Stimulated activated memory B cell treated with anti-CD40 and anti-IgM and Interleukin-4, amounts not matched to agents 10 μg/mL and 1 μg/mL and 100 μg/mL, for 72 hours (primary cell): ENCODE data around the gene TREM2.
A peak's percentile ranks its signal among the peaks of the same experiment; 100 is the strongest.
"Not testable (repeated sequence)": the region's sequence is repeated elsewhere in the genome, so short reads cannot be mapped to it uniquely, and the experiment has no call there.

Experiments
- ATAC-seq: fragments of 150-1000 bp; cut with Tn5 transposase; 2 replicates; pipeline ENCODE4 v1.10.0; 2021
- H3K27ac Mint-ChIP-seq: one replicate; pipeline ENCODE4 v1.8.0; 2022; ENCODE audit warnings: mild to moderate bottlenecking, mixed read lengths
- H3K27me3 Mint-ChIP-seq: one replicate; pipeline ENCODE4 v1.8.0; 2022; ENCODE audit warnings: mixed read lengths
- H3K36me3 Mint-ChIP-seq: one replicate; pipeline ENCODE4 v1.8.0; 2022; ENCODE audit warnings: mixed read lengths
- H3K4me1 Mint-ChIP-seq: one replicate; pipeline ENCODE4 v1.8.0; 2022; ENCODE audit warnings: mixed read lengths
- H3K4me3 Mint-ChIP-seq: one replicate; pipeline ENCODE4 v1.8.0; 2022; ENCODE audit warnings: mild to moderate bottlenecking, moderate library complexity, mixed read lengths
- H3K9me3 Mint-ChIP-seq: one replicate; pipeline ENCODE4 v1.8.0; 2022; ENCODE audit warnings: mixed read lengths

Gene TREM2

GRCh38 chr6:41190791-41191190, 27.9 kb upstream of the TREM2 start:
- H3K4me1 Mint-ChIP-seq, result peaks cover 45% of the 10 kb centered on the region
- H3K36me3 Mint-ChIP-seq, result peaks cover 55% of the 10 kb centered on the region
- H3K27ac Mint-ChIP-seq, result no peak overlapping the region

DNA sequence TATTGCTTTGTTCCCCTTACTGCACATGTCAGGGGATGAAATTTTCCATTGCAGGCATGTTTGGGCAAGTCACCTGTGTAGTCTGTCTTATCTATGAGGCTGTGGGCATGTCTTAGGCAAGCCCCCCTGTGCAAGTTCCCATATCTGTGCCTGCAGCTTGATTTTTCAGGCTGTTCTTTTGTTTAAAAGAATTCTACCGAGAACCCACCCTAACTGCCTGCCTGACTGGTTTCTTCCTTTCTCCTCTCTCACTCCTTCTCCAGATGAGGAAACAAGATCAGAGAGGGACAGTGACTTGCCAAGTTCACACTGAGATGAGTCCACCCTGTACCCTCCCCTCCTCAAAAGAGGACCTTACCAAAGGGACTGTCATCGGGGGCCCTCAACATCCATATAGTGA, 27.1 kb upstream of the TREM2 start:
- Mint-ChIP-seq H3K27ac (no peak overlapping the region), H3K36me3 (peaks cover 48% of the 10 kb centered on the region), H3K9me3 (peaks cover 6% of the 10 kb centered on the region), H3K27me3 (no peaks in the 10 kb centered on the region), H3K4me3 (no peak overlapping the region), H3K4me1 (peaks cover 47% of the 10 kb centered on the region)
- ATAC-seq, result no peak

More at GRCh38 chr6:41190791-41191190, 27.9 kb upstream of the TREM2 start:
- H3K4me3 Mint-ChIP-seq, result no peak overlapping the region
- H3K27me3 Mint-ChIP-seq, result no peaks in the 10 kb centered on the region
- ATAC-seq, result no peak
- H3K9me3 Mint-ChIP-seq, result peaks cover 6% of the 10 kb centered on the region

DNA sequence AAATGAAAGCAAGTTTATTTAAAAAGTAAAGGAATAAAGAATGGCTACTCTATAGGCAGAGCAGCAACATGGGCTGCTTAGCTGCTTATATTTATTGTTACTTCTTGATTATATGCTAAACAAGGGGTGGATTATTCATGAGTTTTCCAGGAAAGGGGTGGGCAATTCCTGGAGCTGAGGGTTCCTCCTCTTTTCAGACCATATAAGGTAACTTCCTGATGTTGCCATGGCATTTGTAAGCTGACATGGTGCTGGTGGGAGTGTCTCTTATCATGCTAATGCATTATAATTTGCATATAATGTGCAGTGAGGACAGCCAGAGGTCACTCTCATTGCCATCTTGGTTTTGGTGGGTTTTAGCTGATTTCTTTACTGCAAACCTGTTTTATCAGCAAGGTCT, 26.1 kb upstream of the TREM2 start:
- not testable (repeated sequence) for H3K27ac Mint-ChIP-seq, H3K9me3 Mint-ChIP-seq, H3K4me3 Mint-ChIP-seq, ATAC-seq, H3K27me3 Mint-ChIP-seq
- Mint-ChIP-seq H3K36me3 (peaks cover 39% of the 10 kb centered on the region), H3K4me1 (peaks cover 43% of the 10 kb centered on the region)

DNA sequence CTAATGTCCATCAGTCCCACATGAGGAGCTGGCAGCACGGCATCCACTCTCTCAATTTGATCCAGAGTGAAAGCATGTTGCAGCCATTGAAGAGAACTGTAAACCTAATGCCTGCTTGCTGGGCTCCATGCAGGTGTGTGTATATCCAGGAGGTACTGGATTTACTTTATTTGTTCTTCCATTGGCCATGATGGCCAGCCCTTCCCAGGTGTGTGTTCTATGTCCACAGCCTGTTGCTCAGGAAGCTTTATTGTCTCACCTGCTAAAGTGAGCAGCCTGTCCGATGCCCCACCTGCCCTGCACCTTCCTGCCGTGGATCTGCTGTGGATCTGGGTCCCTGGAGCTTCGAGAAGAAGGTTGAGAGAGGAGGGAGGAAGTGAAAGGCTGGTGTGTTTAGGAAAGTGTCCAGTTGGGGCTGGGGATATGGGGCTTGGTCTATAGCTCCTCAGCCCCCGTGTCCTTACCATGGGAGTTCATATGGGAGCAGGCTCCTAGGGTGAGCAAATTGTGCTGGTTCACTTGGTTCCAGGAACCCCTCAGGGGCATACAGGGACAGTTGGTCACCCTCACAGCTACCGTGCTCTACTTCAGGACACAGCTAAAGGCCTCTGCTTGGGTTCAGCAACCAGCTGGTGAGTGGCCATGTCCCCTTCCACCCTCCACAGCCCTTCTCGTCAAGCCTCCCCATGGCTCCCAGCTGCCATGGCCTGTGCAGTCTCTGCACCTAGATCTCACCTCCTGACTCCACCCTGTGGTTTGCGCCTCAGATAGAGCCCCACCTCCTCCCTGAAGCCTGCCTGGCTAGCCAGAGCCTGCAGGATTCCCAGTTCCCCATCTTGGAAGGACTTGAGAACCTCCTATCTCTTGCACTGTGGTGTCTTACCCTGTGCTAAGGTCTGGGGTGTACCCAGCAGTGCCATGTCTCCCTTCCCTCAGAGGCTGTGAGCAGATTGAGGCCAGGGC, 25.3 kb upstream of the TREM2 start:
- Mint-ChIP-seq H3K36me3 (peaks cover 30% of the 10 kb centered on the region), H3K4me3 (no peak overlapping the region), H3K9me3 (peaks cover 6% of the 10 kb centered on the region), H3K4me1 (peaks cover 44% of the 10 kb centered on the region), H3K27me3 (no peaks in the 10 kb centered on the region), H3K27ac (no peak overlapping the region)
- no peak for ATAC-seq

GRCh38 chr6:41186031-41186562, 23.2 kb upstream of the TREM2 start:
- Mint-ChIP-seq H3K27me3 (no peaks in the 10 kb centered on the region), H3K4me3 (no peak overlapping the region), H3K27ac (peak overlapping the region; percentile 70), H3K36me3 (peaks cover 11% of the 10 kb centered on the region), H3K9me3 (peaks cover 6% of the 10 kb centered on the region), H3K4me1 (peaks cover 43% of the 10 kb centered on the region)
- ATAC-seq, result peak; percentile 63

- Mint-ChIP-seq H3K4me3 (no peak overlapping the region), H3K27ac (peak overlapping the region; percentile 70), H3K36me3 (no peaks in the 10 kb centered on the region), H3K9me3 (peaks cover 4% of the 10 kb centered on the region), H3K4me1 (peaks cover 43% of the 10 kb centered on the region), H3K27me3 (no peaks in the 10 kb centered on the region)
- no peak for ATAC-seq
These were observed 21.8 kb upstream of the TREM2 start for GRCh38 chr6:41184761-41185160.

GRCh38 chr6:41182069-41183034, 19.4 kb upstream of the TREM2 start:
- H3K36me3 Mint-ChIP-seq, result no peaks in the 10 kb centered on the region
- ATAC-seq, result peak; percentile 84
- peaks cover 35% of the 10 kb centered on the region for H3K4me1 Mint-ChIP-seq
- no peaks in the 10 kb centered on the region for H3K27me3 Mint-ChIP-seq
- H3K27ac Mint-ChIP-seq, result peak overlapping the region; percentile 31
- H3K9me3 Mint-ChIP-seq, result no peaks in the 10 kb centered on the region
- no peak overlapping the region for H3K4me3 Mint-ChIP-seq

GRCh38 chr6:41181566-41181965, 18.6 kb upstream of the TREM2 start:
- Mint-ChIP-seq H3K4me1 (peaks cover 32% of the 10 kb centered on the region), H3K9me3 (no peaks in the 10 kb centered on the region), H3K36me3 (no peaks in the 10 kb centered on the region), H3K27ac (no peak overlapping the region), H3K27me3 (no peaks in the 10 kb centered on the region), H3K4me3 (no peak overlapping the region)
- no peak for ATAC-seq

- Mint-ChIP-seq H3K4me1 (peaks cover 19% of the 10 kb centered on the region), H3K4me3 (no peak overlapping the region), H3K27ac (no peak overlapping the region), H3K9me3 (no peaks in the 10 kb centered on the region), H3K27me3 (no peaks in the 10 kb centered on the region), H3K36me3 (no peaks in the 10 kb centered on the region)
- ATAC-seq, result no peak
These were observed 16.2 kb upstream of the TREM2 start for GRCh38 chr6:41179163-41179562.

DNA sequence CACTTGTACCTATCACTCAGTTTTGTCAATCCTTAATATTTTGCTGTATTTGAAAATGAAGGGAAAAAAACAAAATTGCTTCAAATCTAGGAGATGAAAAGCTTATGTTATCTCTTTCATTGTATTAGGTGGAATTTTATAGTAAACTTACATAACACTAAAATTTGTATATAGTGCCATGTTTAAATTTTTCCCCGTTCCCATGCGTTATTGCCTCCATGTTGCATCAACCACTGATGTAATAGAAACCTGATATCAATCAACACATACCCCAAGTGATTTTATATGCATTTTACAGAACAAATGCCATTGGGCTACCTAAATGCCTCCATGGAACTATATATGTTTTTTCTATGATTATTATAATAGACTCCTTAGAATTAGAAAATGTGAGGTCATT, 14.8 kb upstream of the TREM2 start:
- Mint-ChIP-seq H3K9me3 (no peaks in the 10 kb centered on the region), H3K4me1 (peaks cover 12% of the 10 kb centered on the region), H3K27ac (no peak overlapping the region), H3K36me3 (no peaks in the 10 kb centered on the region), H3K4me3 (no peak overlapping the region), H3K27me3 (no peaks in the 10 kb centered on the region)
- ATAC-seq, result no peak

- Mint-ChIP-seq H3K4me3 (no peak overlapping the region), H3K27me3 (no peaks in the 10 kb centered on the region), H3K4me1 (peaks cover 8% of the 10 kb centered on the region), H3K27ac (no peak overlapping the region), H3K9me3 (no peaks in the 10 kb centered on the region), H3K36me3 (no peaks in the 10 kb centered on the region)
- ATAC-seq, result no peak
These were observed 14.4 kb upstream of the TREM2 start for GRCh38 chr6:41177287-41177686.

GRCh38 chr6:41176189-41176588, 13.3 kb upstream of the TREM2 start:
- Mint-ChIP-seq H3K27me3 (no peaks in the 10 kb centered on the region), H3K9me3 (no peaks in the 10 kb centered on the region)

GRCh38 chr6:41175084-41175483, 12.2 kb upstream of the TREM2 start:
- Mint-ChIP-seq H3K27me3 (no peaks in the 10 kb centered on the region), H3K27ac (no peak overlapping the region), H3K9me3 (no peaks in the 10 kb centered on the region), H3K36me3 (no peaks in the 10 kb centered on the region), H3K4me1 (peaks cover 5% of the 10 kb centered on the region), H3K4me3 (no peak overlapping the region)
- ATAC-seq, result no peak

More at GRCh38 chr6:41176189-41176588, 13.3 kb upstream of the TREM2 start:
- Mint-ChIP-seq H3K27ac (no peak overlapping the region), H3K4me3 (no peak overlapping the region), H3K4me1 (peaks cover 5% of the 10 kb centered on the region), H3K36me3 (no peaks in the 10 kb centered on the region)
- ATAC-seq, result no peak

DNA sequence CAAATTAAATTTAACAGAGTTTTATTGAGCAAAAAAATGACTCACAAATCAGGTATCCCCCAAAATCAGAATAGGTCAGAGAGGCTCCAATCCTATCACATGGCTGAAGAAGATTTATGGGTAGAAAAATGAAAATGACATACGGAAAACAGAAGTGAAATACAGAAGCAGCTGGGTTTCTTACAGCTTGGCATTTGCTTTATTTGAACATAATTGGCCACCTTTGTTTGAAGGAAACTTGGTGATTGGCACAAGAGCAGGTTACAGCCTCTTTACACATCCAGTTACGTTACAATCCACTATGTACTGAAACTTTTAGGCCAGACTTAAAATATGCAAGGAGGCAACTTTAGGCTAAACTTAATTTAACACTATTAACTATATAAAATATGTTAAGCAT, 11.7 kb upstream of the TREM2 start:
- no peaks in the 10 kb centered on the region for H3K27me3 Mint-ChIP-seq
- ATAC-seq, result peak; percentile 53
- no peaks in the 10 kb centered on the region for H3K36me3 Mint-ChIP-seq
- peaks cover 5% of the 10 kb centered on the region for H3K4me1 Mint-ChIP-seq
- no peak overlapping the region for H3K4me3 Mint-ChIP-seq
- no peaks in the 10 kb centered on the region for H3K9me3 Mint-ChIP-seq
- H3K27ac Mint-ChIP-seq, result no peak overlapping the region

- H3K4me3 Mint-ChIP-seq, result no peak overlapping the region
- no peaks in the 10 kb centered on the region for H3K36me3 Mint-ChIP-seq
- ATAC-seq, result no peak
- H3K27ac Mint-ChIP-seq, result no peak overlapping the region
- H3K4me1 Mint-ChIP-seq, result peaks cover 10% of the 10 kb centered on the region
- peaks cover 6% of the 10 kb centered on the region for H3K27me3 Mint-ChIP-seq
- no peaks in the 10 kb centered on the region for H3K9me3 Mint-ChIP-seq
These were observed 9.0 kb upstream of the TREM2 start for GRCh38 chr6:41171908-41172307.
